Measurements from ENCODE around the gene CCBE1.

GRCh38 chr18:59560556-59560955 is 136.7 kb downstream of the CCBE1 start:
- TF ChIP-seq SIN3A (IDR thresholded peaks at IDR 0.05; ENCODE audit: borderline replicate concordance, insufficient read depth, low read length), result no peak
- no peak for TF ChIP-seq REST (IDR thresholded peaks at IDR 0.05; ENCODE audit: insufficient read depth in 1 of 2, low read depth in 2 of 2, low read length in 2 of 2)
- no peak for TF ChIP-seq POLR2AphosphoS5 (IDR thresholded peaks at IDR 0.05; ENCODE audit: low read depth, low read length)
- no peak for TF ChIP-seq TAF1 (IDR thresholded peaks at IDR 0.05; ENCODE audit: borderline replicate concordance, insufficient read depth, low read length)

Data from PFSK-1 (cell line).